Neural progenitor cell (in vitro differentiated cells): ENCODE data around the gene EHMT2. TPM values are rescaled to one million over a fixed set of nuclear protein-coding genes. Genes with fewer than 3 reads are reported as not detected.

Experiments
- DNase-seq: peaks from one replicate; pipeline ENCODE4 v3.0.0-alpha.2; 2016; ENCODE audit warnings: low spot score
- H2AFZ ChIP-seq: fragments of 200-600 bp; sonication (generic); replicated peaks from 2 replicates; pipeline ENCODE4 v1.6.1; 2016; ENCODE audit warnings: antibody characterized with exemption
- H3F3A ChIP-seq: fragments of 200-600 bp; sonication (generic); 2 replicates; pipeline ENCODE4 v1.6.1; 2016; ENCODE audit warnings: antibody characterized with exemption, low read depth
- H3K27ac ChIP-seq: fragments of 200-600 bp; sonication (generic); 2 replicates; pipeline ENCODE4 v1.5.1; 2016; ENCODE audit warnings: mild to moderate bottlenecking
- H3K27me3 ChIP-seq: fragments of 200-600 bp; sonication (generic); 2 replicates; pipeline ENCODE4 v1.6.1; 2016; ENCODE audit warnings: mild to moderate bottlenecking, moderate library complexity
- H3K36me3 ChIP-seq: fragments of 200-600 bp; sonication (generic); 2 replicates; pipeline ENCODE4 v1.5.1; 2016
- H3K4me1 ChIP-seq: fragments of 200-600 bp; sonication (generic); 2 replicates; pipeline ENCODE4 v1.6.1; 2016; ENCODE audit warnings: mixed run types
- H3K4me2 ChIP-seq: fragments of 200-600 bp; sonication (generic); 2 replicates; pipeline ENCODE4 v1.6.1; 2016
- H3K4me3 ChIP-seq: fragments of 200-600 bp; sonication (generic); 2 replicates; pipeline ENCODE4 v1.5.1; 2016
- H3K79me2 ChIP-seq: fragments of 200-600 bp; sonication (generic); 2 replicates; pipeline ENCODE4 v1.6.1; 2016; ENCODE audit warnings: low read depth
- H3K9ac ChIP-seq: fragments of 200-600 bp; sonication (generic); 2 replicates; pipeline ENCODE4 v1.6.1; 2016
- H3K9me3 ChIP-seq: fragments of 200-600 bp; sonication (generic); 2 replicates; pipeline ENCODE4 v1.5.1; 2016; ENCODE audit warnings: low read depth
- H4K20me1 ChIP-seq: fragments of 200-600 bp; sonication (generic); 2 replicates; pipeline ENCODE4 v1.6.1; 2016; ENCODE audit warnings: low read depth
- H3K27ac Mint-ChIP-seq: 3 replicates; pipeline ENCODE4 v1.8.0; 2021; ENCODE audit warnings: mixed read lengths
- H3K27me3 Mint-ChIP-seq: 2 replicates; pipeline ENCODE4 v1.8.0; 2022; ENCODE audit warnings: low read depth, mild to moderate bottlenecking, inconsistent platforms, moderate library complexity, mixed read lengths; ENCODE audit not compliant: insufficient read depth
- H3K36me3 Mint-ChIP-seq: 3 replicates; pipeline ENCODE4 v1.8.0; 2021; ENCODE audit warnings: mixed read lengths
- H3K4me1 Mint-ChIP-seq: 3 replicates; pipeline ENCODE4 v1.8.0; 2021; ENCODE audit warnings: mixed read lengths
- H3K4me3 Mint-ChIP-seq: 3 replicates; pipeline ENCODE4 v1.8.0; 2021; ENCODE audit warnings: mild to moderate bottlenecking, moderate library complexity, mixed read lengths
- H3K9me3 Mint-ChIP-seq: 3 replicates; pipeline ENCODE4 v1.8.0; 2020; ENCODE audit warnings: mixed read lengths
- EZH2 ChIP-seq: fragments of 200-600 bp; sonication (generic); IDR thresholded peaks from 2 replicates; pipeline ENCODE4 v1.6.1; 2017; ENCODE audit warnings: antibody characterized with exemption, mild to moderate bottlenecking, moderate library complexity
- EZH2phosphoT487 ChIP-seq: fragments of 200-600 bp; sonication (generic); IDR thresholded peaks from 2 replicates; pipeline ENCODE4 v1.6.1; 2017; ENCODE audit warnings: antibody characterized with exemption
- total RNA-seq: library from RNA; depleted of rRNA; stranded (reverse); fragments of >200 nt; gene quantifications from 2 replicates; pipeline ENCODE4 v1.2.3, GENCODE V29; 2015; ENCODE audit warnings: low replicate concordance
- TF ChIP-seq, protein P1 (sequence below): fragments of 200-600 bp; sonication (generic); IDR thresholded peaks from 2 replicates; pipeline ENCODE4 v1.5.1; 2017; ENCODE audit warnings: antibody characterized with exemption, mild to moderate bottlenecking

EHMT2 gene
- total RNA-seq, 1 donor from 2014 or later: 93.3 TPM

DNA sequence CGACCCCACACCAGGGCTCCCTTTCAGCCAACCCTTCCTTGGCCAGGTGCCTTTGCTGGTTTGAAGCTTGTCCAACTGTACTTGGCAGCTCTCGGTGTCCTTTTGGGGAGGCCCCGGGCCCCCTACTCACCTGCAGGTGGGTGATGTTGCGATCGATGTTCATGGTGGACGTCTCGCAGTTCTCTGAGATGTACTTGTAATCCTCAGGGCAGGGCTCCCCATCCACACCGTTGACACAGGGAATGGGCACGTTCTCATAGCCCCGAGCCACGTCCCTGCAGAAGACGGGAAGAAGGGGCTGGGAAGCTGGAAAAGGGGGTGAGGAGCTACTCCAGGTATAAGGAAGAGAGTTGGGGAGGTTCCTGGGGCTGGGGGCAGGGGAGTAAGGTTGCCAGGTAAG, 13.8 kb downstream of the EHMT2 start:
- Mint-ChIP-seq H3K27ac (no peak overlapping the region), H3K4me1 (no peaks in the 10 kb centered on the region), H3K9me3 (no peaks in the 10 kb centered on the region), H3K27me3 (peaks cover 5% of the 10 kb centered on the region), H3K36me3 (peaks cover 40% of the 10 kb centered on the region), H3K4me3 (no peak overlapping the region)
- no peak for DNase-seq
- H3K27me3 ChIP-seq: no peaks in the 10 kb centered on the region
- H2AFZ ChIP-seq: no peak overlapping the region
- TF ChIP-seq EZH2phosphoT487 (no peak), EZH2 (no peak)
- TF ChIP-seq, protein P1, sequence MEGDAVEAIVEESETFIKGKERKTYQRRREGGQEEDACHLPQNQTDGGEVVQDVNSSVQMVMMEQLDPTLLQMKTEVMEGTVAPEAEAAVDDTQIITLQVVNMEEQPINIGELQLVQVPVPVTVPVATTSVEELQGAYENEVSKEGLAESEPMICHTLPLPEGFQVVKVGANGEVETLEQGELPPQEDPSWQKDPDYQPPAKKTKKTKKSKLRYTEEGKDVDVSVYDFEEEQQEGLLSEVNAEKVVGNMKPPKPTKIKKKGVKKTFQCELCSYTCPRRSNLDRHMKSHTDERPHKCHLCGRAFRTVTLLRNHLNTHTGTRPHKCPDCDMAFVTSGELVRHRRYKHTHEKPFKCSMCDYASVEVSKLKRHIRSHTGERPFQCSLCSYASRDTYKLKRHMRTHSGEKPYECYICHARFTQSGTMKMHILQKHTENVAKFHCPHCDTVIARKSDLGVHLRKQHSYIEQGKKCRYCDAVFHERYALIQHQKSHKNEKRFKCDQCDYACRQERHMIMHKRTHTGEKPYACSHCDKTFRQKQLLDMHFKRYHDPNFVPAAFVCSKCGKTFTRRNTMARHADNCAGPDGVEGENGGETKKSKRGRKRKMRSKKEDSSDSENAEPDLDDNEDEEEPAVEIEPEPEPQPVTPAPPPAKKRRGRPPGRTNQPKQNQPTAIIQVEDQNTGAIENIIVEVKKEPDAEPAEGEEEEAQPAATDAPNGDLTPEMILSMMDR: no peak
- H3K36me3 ChIP-seq: no peaks in the 10 kb centered on the region
- H4K20me1 ChIP-seq: no peaks in the 10 kb centered on the region
- H3K9ac ChIP-seq: no peak overlapping the region
- H3K79me2 ChIP-seq: no peaks in the 10 kb centered on the region
- no peak overlapping the region for H3K4me3 ChIP-seq
- H3K27ac ChIP-seq: no peak overlapping the region
- H3K4me2 ChIP-seq: no peak overlapping the region
- H3K9me3 ChIP-seq: no peaks in the 10 kb centered on the region
- no peaks in the 10 kb centered on the region for H3K4me1 ChIP-seq
- H3F3A ChIP-seq: peaks cover 9% of the 10 kb centered on the region

DNA sequence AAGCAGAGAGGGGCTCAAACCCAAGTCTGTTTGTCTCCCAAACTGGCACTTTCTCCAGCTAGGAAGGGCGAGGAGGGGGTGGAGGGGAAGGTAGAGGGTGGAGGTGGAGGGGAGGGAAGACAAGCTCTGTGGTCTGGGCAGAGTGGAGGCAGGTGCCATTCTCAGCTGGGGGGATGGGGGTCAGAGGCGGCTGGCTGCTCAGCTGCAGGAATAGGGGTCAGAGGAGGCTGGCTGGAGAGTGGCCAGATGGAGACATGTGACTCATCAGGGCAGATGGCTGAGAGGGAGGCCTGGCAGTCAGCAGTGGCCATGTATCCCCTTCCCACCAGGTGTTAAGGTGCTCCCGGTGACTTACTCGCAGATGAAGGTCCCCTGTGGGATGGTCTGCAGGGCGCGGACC, 15.2 kb downstream of the EHMT2 start:
- TF ChIP-seq EZH2phosphoT487 (no peak), EZH2 (no peak)
- TF ChIP-seq, protein P1: no peak
- Histone ChIP-seq H3K4me1 (no peaks in the 10 kb centered on the region), H3K4me2 (no peak overlapping the region), H3K36me3 (no peaks in the 10 kb centered on the region), H3K27ac (no peak overlapping the region), H3K79me2 (no peaks in the 10 kb centered on the region), H3K9ac (no peak overlapping the region), H2AFZ (no peak overlapping the region), H3K9me3 (no peaks in the 10 kb centered on the region), H4K20me1 (no peaks in the 10 kb centered on the region), H3K27me3 (no peaks in the 10 kb centered on the region), H3F3A (peaks cover 9% of the 10 kb centered on the region), H3K4me3 (no peak overlapping the region)
- no peaks in the 10 kb centered on the region for H3K4me1 Mint-ChIP-seq
- no peak overlapping the region for H3K4me3 Mint-ChIP-seq
- no peak for DNase-seq
- no peak overlapping the region for H3K27ac Mint-ChIP-seq
- peaks cover 37% of the 10 kb centered on the region for H3K36me3 Mint-ChIP-seq
- H3K27me3 Mint-ChIP-seq: peaks cover 3% of the 10 kb centered on the region
- no peaks in the 10 kb centered on the region for H3K9me3 Mint-ChIP-seq

DNA sequence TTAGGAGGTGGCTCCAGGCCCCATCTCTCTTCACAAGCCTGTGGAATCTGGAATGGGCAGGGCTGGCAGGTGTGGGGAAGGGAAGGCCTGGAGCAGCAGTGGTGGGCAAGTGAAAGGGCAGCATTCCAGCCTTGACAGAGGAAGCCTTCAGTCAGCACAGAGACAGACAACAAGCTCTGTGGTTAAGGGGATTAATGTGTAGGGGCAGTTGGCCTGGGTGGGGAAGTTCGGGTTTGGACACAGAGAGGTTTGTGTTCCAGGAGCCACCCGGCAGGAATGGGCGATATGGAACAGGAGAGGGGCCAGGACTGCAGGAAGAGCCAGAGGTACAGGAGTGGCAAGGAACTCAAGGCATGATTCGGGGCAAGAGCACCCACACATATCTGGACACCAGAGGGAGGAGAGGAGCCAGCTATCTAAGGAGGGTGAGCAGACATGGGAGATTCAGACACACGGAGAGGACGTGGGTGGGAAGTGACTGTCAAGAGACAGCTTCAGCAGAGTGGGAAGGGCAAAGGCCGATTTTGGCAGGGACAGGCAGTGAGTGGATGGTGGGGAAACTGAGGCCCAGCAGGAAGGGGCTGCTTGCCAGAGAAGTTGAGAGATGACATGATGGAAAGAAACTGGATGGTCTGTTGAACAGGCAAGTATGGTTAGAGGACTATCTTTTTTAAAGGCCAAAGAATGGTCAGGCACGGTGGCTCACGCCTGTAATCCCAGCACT, 16.2 kb downstream of the EHMT2 start:
- TF ChIP-seq EZH2: no peak
- TF ChIP-seq, protein P1: no peak
- no peak for TF ChIP-seq EZH2phosphoT487
- no peak overlapping the region for H3K4me2 ChIP-seq
- H2AFZ ChIP-seq: no peak overlapping the region
- no peaks in the 10 kb centered on the region for H3K36me3 ChIP-seq
- no peak overlapping the region for H3K4me3 ChIP-seq
- no peaks in the 10 kb centered on the region for H4K20me1 ChIP-seq
- H3F3A ChIP-seq: peaks cover 9% of the 10 kb centered on the region
- Mint-ChIP-seq H3K4me3 (peak overlapping the region; percentile 19), H3K36me3 (peaks cover 35% of the 10 kb centered on the region), H3K4me1 (no peaks in the 10 kb centered on the region), H3K27me3 (peaks cover 3% of the 10 kb centered on the region), H3K27ac (no peak overlapping the region), H3K9me3 (no peaks in the 10 kb centered on the region)
- no peaks in the 10 kb centered on the region for H3K27me3 ChIP-seq
- H3K9ac ChIP-seq: no peak overlapping the region
- H3K27ac ChIP-seq: no peak overlapping the region
- H3K79me2 ChIP-seq: no peaks in the 10 kb centered on the region
- H3K9me3 ChIP-seq: no peaks in the 10 kb centered on the region
- H3K4me1 ChIP-seq: no peaks in the 10 kb centered on the region
- no peak for DNase-seq
